KMS-11 (cell line): ENCODE data around the gene CALD1.

Experiments
- H2AFZ ChIP-seq: fragments of 200-600 bp; sonication (generic); 2 replicates; pipeline ENCODE4 v1.6.1; 2016; ENCODE audit warnings: antibody characterized with exemption, mixed run types, low read depth
- H3K27ac ChIP-seq: fragments of 200-600 bp; sonication (generic); 2 replicates; pipeline ENCODE4 v1.6.1; 2016; ENCODE audit warnings: mild to moderate bottlenecking, mixed run types
- H3K27me3 ChIP-seq: fragments of 200-600 bp; sonication (generic); 2 replicates; pipeline ENCODE4 v1.6.1; 2017; ENCODE audit warnings: mild to moderate bottlenecking, low read depth, mixed run types, moderate library complexity; ENCODE audit not compliant: insufficient read depth
- H3K36me3 ChIP-seq: fragments of 200-600 bp; sonication (generic); 2 replicates; pipeline ENCODE4 v1.6.1; 2017; ENCODE audit warnings: mild to moderate bottlenecking, mixed run types; ENCODE audit not compliant: insufficient read depth
- H3K4me1 ChIP-seq: fragments of 200-600 bp; sonication (generic); 2 replicates; pipeline ENCODE4 v1.6.1; 2016; ENCODE audit warnings: mild to moderate bottlenecking, low read depth, mixed run types; ENCODE audit not compliant: poor library complexity, severe bottlenecking
- H3K4me2 ChIP-seq: fragments of 200-600 bp; sonication (generic); 2 replicates; pipeline ENCODE4 v1.7.0; 2016; ENCODE audit warnings: mild to moderate bottlenecking, mixed run types
- H3K4me3 ChIP-seq: fragments of 200-600 bp; sonication (generic); IDR thresholded peaks from 2 replicates; pipeline ENCODE4 v1.6.1; 2017; ENCODE audit warnings: low read depth, low read length, mixed read lengths; ENCODE audit not compliant: insufficient read depth
- H3K79me2 ChIP-seq: fragments of 200-600 bp; sonication (generic); 2 replicates; pipeline ENCODE4 v1.6.1; 2016; ENCODE audit warnings: low read depth, mixed run types; ENCODE audit not compliant: insufficient read depth
- H3K9ac ChIP-seq: fragments of 200-600 bp; sonication (generic); 2 replicates; pipeline ENCODE4 v1.6.1; 2016; ENCODE audit warnings: mild to moderate bottlenecking, mixed run types
- H4K20me1 ChIP-seq: fragments of 200-600 bp; sonication (generic); 2 replicates; pipeline ENCODE4 v1.6.1; 2016; ENCODE audit warnings: mild to moderate bottlenecking, mixed run types; ENCODE audit not compliant: insufficient read depth
- TF ChIP-seq, protein P1 (sequence below): fragments of 200-600 bp; sonication (generic); conservative IDR thresholded peaks from 2 replicates; pipeline ENCODE4 v1.6.1; 2017; ENCODE audit warnings: low read depth, mild to moderate bottlenecking, antibody characterized with exemption, low read length, moderate library complexity, mixed read lengths

CALD1 gene

DNA sequence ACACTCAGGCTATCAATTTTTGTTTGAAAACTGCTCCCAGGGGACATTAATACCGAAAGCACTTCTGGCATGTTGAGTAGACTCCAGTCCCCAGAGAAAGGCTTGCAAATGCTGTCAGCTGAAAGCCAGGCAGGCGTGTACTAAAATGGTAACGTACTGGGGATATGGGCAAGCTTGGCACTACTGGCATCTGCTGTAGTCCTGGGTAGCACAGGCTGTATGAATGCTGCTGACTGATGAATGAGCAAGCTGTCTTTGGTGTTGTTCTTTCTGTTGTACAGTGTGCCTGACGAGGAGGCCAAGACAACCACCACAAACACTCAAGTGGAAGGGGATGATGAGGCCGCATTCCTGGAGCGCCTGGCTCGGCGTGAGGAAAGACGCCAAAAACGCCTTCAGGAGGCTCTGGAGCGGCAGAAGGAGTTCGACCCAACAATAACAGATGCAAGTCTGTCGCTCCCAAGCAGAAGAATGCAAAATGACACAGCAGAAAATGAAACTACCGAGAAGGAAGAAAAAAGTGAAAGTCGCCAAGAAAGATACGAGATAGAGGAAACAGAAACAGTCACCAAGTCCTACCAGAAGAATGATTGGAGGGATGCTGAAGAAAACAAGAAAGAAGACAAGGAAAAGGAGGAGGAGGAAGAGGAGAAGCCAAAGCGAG lies 153.4 kb downstream of the CALD1 start:
- H3K4me2 ChIP-seq, result no peak overlapping the region
- no peak overlapping the region for H3K9ac ChIP-seq
- no peaks in the 10 kb centered on the region for H3K79me2 ChIP-seq
- H3K27ac ChIP-seq, result no peak overlapping the region
- H3K36me3 ChIP-seq, result no peaks in the 10 kb centered on the region
- H3K27me3 ChIP-seq, result no peaks in the 10 kb centered on the region
- no peak overlapping the region for H2AFZ ChIP-seq
- H3K4me1 ChIP-seq, result no peaks in the 10 kb centered on the region
- H3K4me3 ChIP-seq, result no peak overlapping the region
- no peaks in the 10 kb centered on the region for H4K20me1 ChIP-seq
- TF ChIP-seq, protein P1, sequence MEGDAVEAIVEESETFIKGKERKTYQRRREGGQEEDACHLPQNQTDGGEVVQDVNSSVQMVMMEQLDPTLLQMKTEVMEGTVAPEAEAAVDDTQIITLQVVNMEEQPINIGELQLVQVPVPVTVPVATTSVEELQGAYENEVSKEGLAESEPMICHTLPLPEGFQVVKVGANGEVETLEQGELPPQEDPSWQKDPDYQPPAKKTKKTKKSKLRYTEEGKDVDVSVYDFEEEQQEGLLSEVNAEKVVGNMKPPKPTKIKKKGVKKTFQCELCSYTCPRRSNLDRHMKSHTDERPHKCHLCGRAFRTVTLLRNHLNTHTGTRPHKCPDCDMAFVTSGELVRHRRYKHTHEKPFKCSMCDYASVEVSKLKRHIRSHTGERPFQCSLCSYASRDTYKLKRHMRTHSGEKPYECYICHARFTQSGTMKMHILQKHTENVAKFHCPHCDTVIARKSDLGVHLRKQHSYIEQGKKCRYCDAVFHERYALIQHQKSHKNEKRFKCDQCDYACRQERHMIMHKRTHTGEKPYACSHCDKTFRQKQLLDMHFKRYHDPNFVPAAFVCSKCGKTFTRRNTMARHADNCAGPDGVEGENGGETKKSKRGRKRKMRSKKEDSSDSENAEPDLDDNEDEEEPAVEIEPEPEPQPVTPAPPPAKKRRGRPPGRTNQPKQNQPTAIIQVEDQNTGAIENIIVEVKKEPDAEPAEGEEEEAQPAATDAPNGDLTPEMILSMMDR, result no peak

DNA sequence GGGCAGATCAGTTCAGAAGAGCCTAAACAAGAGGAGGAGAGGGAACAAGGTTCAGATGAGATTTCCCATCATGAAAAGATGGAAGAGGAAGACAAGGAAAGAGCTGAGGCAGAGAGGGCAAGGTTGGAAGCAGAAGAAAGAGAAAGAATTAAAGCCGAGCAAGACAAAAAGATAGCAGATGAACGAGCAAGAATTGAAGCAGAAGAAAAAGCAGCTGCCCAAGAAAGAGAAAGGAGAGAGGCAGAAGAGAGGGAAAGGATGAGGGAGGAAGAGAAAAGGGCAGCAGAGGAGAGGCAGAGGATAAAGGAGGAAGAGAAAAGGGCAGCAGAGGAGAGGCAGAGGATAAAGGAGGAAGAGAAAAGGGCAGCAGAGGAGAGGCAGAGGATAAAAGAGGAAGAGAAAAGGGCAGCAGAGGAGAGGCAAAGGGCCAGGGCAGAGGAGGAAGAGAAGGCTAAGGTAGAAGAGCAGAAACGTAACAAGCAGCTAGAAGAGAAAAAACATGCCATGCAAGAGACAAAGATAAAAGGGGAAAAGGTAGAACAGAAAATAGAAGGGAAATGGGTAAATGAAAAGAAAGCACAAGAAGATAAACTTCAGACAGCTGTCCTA lies 154.1 kb downstream of the CALD1 start:
- H3K79me2 ChIP-seq, result no peaks in the 10 kb centered on the region
- H3K4me3 ChIP-seq, result no peak overlapping the region
- no peaks in the 10 kb centered on the region for H4K20me1 ChIP-seq
- no peak overlapping the region for H3K4me2 ChIP-seq
- no peak overlapping the region for H3K27ac ChIP-seq
- no peak overlapping the region for H3K9ac ChIP-seq
- H3K27me3 ChIP-seq, result no peaks in the 10 kb centered on the region
- TF ChIP-seq, protein P1, result no peak
- no peak overlapping the region for H2AFZ ChIP-seq
- no peaks in the 10 kb centered on the region for H3K36me3 ChIP-seq
- H3K4me1 ChIP-seq, result no peaks in the 10 kb centered on the region

DNA sequence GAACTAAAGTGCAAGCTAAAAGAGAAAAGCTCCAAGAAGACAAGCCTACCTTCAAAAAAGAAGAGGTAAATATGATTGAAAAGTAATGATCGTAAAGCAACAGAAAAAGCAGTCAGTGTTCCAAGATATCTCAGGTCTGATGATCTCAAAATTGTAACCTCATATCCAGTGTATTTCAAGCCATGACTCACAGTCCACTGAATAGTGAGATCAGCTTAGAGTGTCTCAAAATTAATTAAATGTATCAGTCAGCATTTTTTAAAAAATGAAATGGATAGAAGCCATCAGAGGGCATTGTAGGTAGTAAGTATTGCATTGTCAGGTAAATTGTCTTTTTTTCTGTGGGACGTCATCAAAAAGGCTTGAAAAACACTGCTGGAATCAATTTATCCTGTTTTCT lies 156.3 kb downstream of the CALD1 start:
- no peak overlapping the region for H3K27ac ChIP-seq
- no peaks in the 10 kb centered on the region for H3K27me3 ChIP-seq
- no peak overlapping the region for H3K4me3 ChIP-seq
- no peaks in the 10 kb centered on the region for H4K20me1 ChIP-seq
- TF ChIP-seq, protein P1, result no peak
- H3K79me2 ChIP-seq, result no peaks in the 10 kb centered on the region
- H3K4me1 ChIP-seq, result no peaks in the 10 kb centered on the region
- no peak overlapping the region for H3K9ac ChIP-seq
- H3K4me2 ChIP-seq, result no peak overlapping the region
- H2AFZ ChIP-seq, result no peak overlapping the region
- H3K36me3 ChIP-seq, result no peaks in the 10 kb centered on the region

DNA sequence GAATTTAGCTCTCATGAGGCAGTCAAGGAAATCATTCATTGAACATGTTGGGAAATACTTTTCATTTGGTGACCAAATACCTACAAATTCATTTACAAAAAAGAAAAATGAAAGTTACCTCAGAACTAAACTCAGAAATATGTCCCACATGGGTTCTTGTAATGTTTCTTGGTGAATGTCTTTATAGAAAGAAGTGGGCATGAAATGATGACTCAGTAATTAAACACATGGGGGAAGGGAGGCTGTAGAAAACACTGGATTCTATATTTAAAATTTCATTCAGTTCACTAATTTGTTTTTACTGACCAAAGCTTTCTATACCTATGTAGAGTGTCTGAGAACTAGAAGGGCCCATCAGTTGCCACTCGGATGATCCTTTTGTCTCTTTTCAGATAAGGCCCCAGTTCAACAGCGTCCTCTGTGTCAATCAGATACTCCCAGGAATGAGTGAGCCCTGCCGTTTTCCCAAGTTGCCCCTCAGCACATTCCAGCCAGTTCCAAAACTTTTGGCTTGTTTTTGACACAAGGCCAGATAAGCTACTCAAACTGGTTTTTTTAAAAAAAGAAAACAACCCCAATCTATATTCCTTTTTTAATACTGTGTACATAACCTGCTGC lies 157.6 kb downstream of the CALD1 start:
- no peak overlapping the region for H3K4me3 ChIP-seq
- no peaks in the 10 kb centered on the region for H3K27me3 ChIP-seq
- H3K4me1 ChIP-seq, result no peaks in the 10 kb centered on the region
- no peak overlapping the region for H3K9ac ChIP-seq
- no peak overlapping the region for H3K4me2 ChIP-seq
- TF ChIP-seq, protein P1, result no peak
- no peak overlapping the region for H2AFZ ChIP-seq
- no peaks in the 10 kb centered on the region for H3K36me3 ChIP-seq
- H3K79me2 ChIP-seq, result no peaks in the 10 kb centered on the region
- H4K20me1 ChIP-seq, result no peaks in the 10 kb centered on the region
- no peak overlapping the region for H3K27ac ChIP-seq
